AG04449 (cell line): Measurements from ENCODE around the gene URB2.

ENCODE experiments used
- CTCF ChIA-PET: fragments of 350-600 bp; formaldehyde crosslinking; extraction: SDS; loops from one replicate; lab custom pipeline; 2021; ENCODE audit warnings: antibody characterized with exemption; lab: Yijun Ruan, JAX
- POLR2A ChIA-PET: fragments of 400-600, 350-600 bp; formaldehyde crosslinking; extraction: SDS; loops from one replicate; lab custom pipeline; 2020; ENCODE audit warnings: antibody characterized with exemption, inconsistent platforms; lab: Yijun Ruan, JAX
- DNase-seq: peaks from one replicate; pipeline ENCODE4 v3.0.0-alpha.2; 2010; ENCODE audit warnings: low read depth, low spot score
- H3K4me3 ChIP-seq: 2 replicates; pipeline ENCODE4 v1.5.1; 2011; ENCODE audit warnings: low read depth, mild to moderate bottlenecking, control low read depth, low read length
- CTCF ChIP-seq: IDR thresholded peaks from one replicate; pipeline ENCODE4 v1.5.1; 2011; ENCODE audit warnings: mild to moderate bottlenecking, moderate library complexity, low read length, control low read depth, inconsistent platforms; ENCODE audit not compliant: insufficient read depth; ENCODE audit errors: missing control alignments

URB2 gene

GRCh38 chr1:229625071-229625914 is 754 bp upstream of the URB2 start:
- ChIA-PET CTCF (interaction anchor here (1.4 kb wide), 1 partner anchor 67 kb away, joined by 7 read pairs; the partner anchor contains the start of gene ABCB10), POLR2A (interaction anchor here (2.0 kb wide), 1 partner anchor 67 kb away, joined by 6 read pairs; the partner anchor contains the start of gene ABCB10)
- no peak for TF ChIP-seq CTCF
- DNase-seq, result no peak
- peak overlapping the region; percentile 93 for H3K4me3 ChIP-seq

GRCh38 chr1:229627003-229627402 is 956 bp downstream of the URB2 start:
- ChIA-PET POLR2A (interaction anchor here (0.6 to 2.0 kb wide), 2 partner anchors 68 to 410 kb away, joined by 3 to 6 read pairs; partner anchors contain the start of gene ABCB10), CTCF (interaction anchor here (0.7 to 5.3 kb wide), 3 partner anchors 13 to 112 kb away, joined by 3 to 27 read pairs (median 3); partner anchors contain the start of gene ABCB10)
- no peak for DNase-seq
- peak overlapping the region; percentile 93 for H3K4me3 ChIP-seq
- no peak for TF ChIP-seq CTCF

- H3K4me3 ChIP-seq, result no peak overlapping the region
- CTCF ChIA-PET, result interaction anchor here (1.1 to 5.3 kb wide), 3 partner anchors 31 to 683 kb away, joined by 4 to 27 read pairs (median 6); partner anchors contain the start of gene ABCB10
- TF ChIP-seq CTCF, result no peak
- peak; percentile 38 for DNase-seq
- POLR2A ChIA-PET, result no interaction called here
Observed at GRCh38 chr1:229629261-229629660, 3.2 kb downstream of the URB2 start.

- CTCF ChIA-PET, result interaction anchor here (2.2 to 5.3 kb wide), 2 partner anchors 30 to 73 kb away, joined by 7 to 27 read pairs; partner anchors contain the start of gene ABCB10
- no peak overlapping the region for H3K4me3 ChIP-seq
- DNase-seq, result no peak
- no peak for TF ChIP-seq CTCF
- POLR2A ChIA-PET, result no interaction called here
Observed at GRCh38 chr1:229631148-229631547, 5.1 kb downstream of the URB2 start.

GRCh38 chr1:229631966-229632365 is 5.9 kb downstream of the URB2 start:
- CTCF ChIA-PET, result interaction anchor here (0.6 to 2.2 kb wide), 2 partner anchors 29 to 1226 kb away, joined by 3 to 7 read pairs; no protein-coding TSS in a partner anchor
- POLR2A ChIA-PET, result no interaction called here
- TF ChIP-seq CTCF, result no peak
- no peak for DNase-seq
- no peak overlapping the region for H3K4me3 ChIP-seq

GRCh38 chr1:229636042-229636441 is 10.0 kb downstream of the URB2 start:
- ChIA-PET POLR2A (no interaction called here), CTCF (no interaction called here)
- DNase-seq, result no peak
- TF ChIP-seq CTCF, result no peak
- H3K4me3 ChIP-seq, result no peak overlapping the region
